Left hindlimb (tissue), 1 donor: Measurements from ENCODE around the gene LMBRD1.

Experiments used
- DNase-seq: peaks from one replicate; pipeline ENCODE4 v3.0.0-alpha.2; 2018

Gene LMBRD1

GRCh38 chr6:69627625-69628024 is 169.2 kb downstream of the LMBRD1 start:
- no peak for DNase-seq

DNA sequence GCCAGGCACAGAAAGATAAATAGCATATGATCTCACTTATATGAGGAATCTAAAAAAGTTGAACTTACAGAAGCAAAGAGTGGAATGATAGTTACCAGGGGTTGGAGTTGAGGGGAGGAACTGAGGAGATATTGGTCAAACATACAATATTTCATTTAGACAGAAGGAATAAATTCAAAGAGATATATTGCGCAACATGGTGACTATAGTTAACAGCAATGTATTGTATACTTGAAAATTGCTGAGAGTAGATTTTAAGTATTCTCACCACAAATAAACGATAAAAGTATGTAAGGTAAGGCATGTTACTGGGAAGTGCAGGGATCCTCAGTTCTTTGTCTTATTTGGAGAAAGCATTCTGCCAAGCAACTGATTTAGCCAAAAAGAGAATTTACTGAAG is 171.9 kb downstream of the LMBRD1 start:
- DNase-seq: no peak
